GM23338 (cell line): ENCODE measurements around the gene CGNL1.

ENCODE experiments used
- EZH2 ChIP-seq: fragments of 200-600 bp; sonication (generic); IDR thresholded peaks from one replicate; pipeline ENCODE4 v1.8.0; 2017; ENCODE audit warnings: antibody characterized with exemption, mild to moderate bottlenecking, low read depth; ENCODE audit not compliant: unreplicated experiment
- POLR2AphosphoS5 ChIP-seq: IDR thresholded peaks from 2 replicates; pipeline ENCODE4 v1.6.1; 2016; ENCODE audit warnings: antibody characterized with exemption, low read depth

DNA sequence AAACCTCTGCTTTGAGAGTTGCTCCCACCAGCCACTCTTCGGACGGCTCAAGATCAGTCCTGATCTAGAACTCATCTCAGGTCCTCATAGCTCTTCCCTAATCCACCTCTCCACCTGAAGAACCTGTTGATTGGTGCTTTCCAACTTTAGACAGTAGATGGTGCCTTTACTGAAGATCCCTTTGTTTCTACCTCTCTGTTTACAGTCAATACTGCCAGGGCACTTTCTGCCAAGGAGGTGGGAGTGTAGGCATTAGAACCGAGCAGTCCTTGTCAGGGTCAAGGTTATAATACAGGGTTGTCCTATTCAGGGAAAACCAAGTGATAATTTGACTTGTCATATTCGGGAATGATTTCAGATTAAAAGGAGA, 1.2 kb downstream of the CGNL1 start:
- no peak for TF ChIP-seq EZH2
- TF ChIP-seq POLR2AphosphoS5: no peak
